Gastrocnemius medialis (tissue), 4 donors: ENCODE results near the gene GAS7. TPM values are rescaled to one million over a fixed set of nuclear protein-coding genes. Genes with fewer than 3 reads are reported as not detected.

Experiments
- ATAC-seq, 2 donors: fragments of 150-250 bp; one replicate each; pipeline ENCODE4 v1.9.1; 2016
- DNase-seq, 2 donors: peaks; one replicate each; pipeline ENCODE4 v3.0.0-alpha.2; 2019
- H3K27ac ChIP-seq, 4 donors: fragments of 200-600 bp; sonication (generic); 1 replicate in 1 of 4; 2 replicates in 3 of 4; pipeline ENCODE4 v1.5.1; 2016 to 2018; ENCODE audit warnings: mild to moderate bottlenecking in 2 of 4, moderate library complexity in 1 of 4
- H3K27me3 ChIP-seq, 3 donors: fragments of 200-600 bp; sonication (generic) in 2 of 3; 1 replicate in 1 of 3; 2 replicates in 2 of 3; pipeline versions ENCODE4 v1.5.1 to v1.6.0; 2016 to 2019; ENCODE audit warnings: mild to moderate bottlenecking in 1 of 3, moderate library complexity in 1 of 3
- H3K36me3 ChIP-seq, 2 donors: fragments of 200-600 bp; sonication (generic) in 1 of 2; one replicate each; pipeline ENCODE4 v1.5.1; 2017 to 2018
- H3K4me1 ChIP-seq, 2 donors: fragments of 200-600 bp; sonication (generic) in 1 of 2; one replicate each; pipeline ENCODE4 v1.5.1; 2016 to 2017; ENCODE audit warnings: mild to moderate bottlenecking in 2 of 2
- H3K4me3 ChIP-seq, 4 donors: fragments of 200-600 bp; sonication (generic) in 3 of 4; 1 replicate in 1 of 4; 2 replicates in 3 of 4; pipeline ENCODE4 v1.5.1; 2016 to 2019; ENCODE audit warnings: mild to moderate bottlenecking in 2 of 4
- H3K9me3 ChIP-seq, 3 donors: fragments of 200-600 bp; sonication (generic) in 2 of 3; 1 replicate in 1 of 3; 2 replicates in 2 of 3; pipeline ENCODE4 v1.5.1; 2016 to 2019
- POLR2A ChIP-seq, 2 donors: fragments of 450-650 bp; IDR thresholded peaks; one replicate each; pipeline ENCODE4 v1.6.1; 2017; ENCODE audit warnings: antibody characterized with exemption in 2 of 2, mild to moderate bottlenecking in 2 of 2, moderate library complexity in 2 of 2
- in situ Hi-C, 4 donors: fragments of 200-750 bp; cut with MboI; loops; one replicate each; pipeline versions ENCODE4 v1.15.0 to v1.8.0; 2017; ENCODE audit warnings: low sequenced_read_pairs in 4 of 4
- intact Hi-C: fragments of 100-400 bp; cut with DNase I; formaldehyde crosslinking; loops from one replicate; pipeline ENCODE4 v1.15.1; 2023; ENCODE audit warnings: low total_unique reads
- total RNA-seq, 4 donors: library from RNA; depleted of rRNA; stranded (reverse); fragments of >200 nt; gene quantifications; one replicate each; pipeline versions ENCODE4 v1.1.0 to v1.2.3, GENCODE V29; 2016
- TF ChIP-seq, protein P1 (sequence below), 5 experiments: fragments of 450-650 bp in 3 of 5; fragments of 200-600 bp in 2 of 5; sonication (generic) in 2 of 5; IDR thresholded peaks in 4 of 5; conservative IDR thresholded peaks in 1 of 5; 1 replicate in 4 of 5; 2 replicates in 1 of 5; pipeline ENCODE4 v1.5.1; 2016 to 2019; ENCODE audit warnings: antibody characterized with exemption in 5 of 5, mild to moderate bottlenecking in 3 of 5, moderate library complexity in 3 of 5

The GAS7 gene
- total RNA-seq, 4 donors from 2014 or later = 5.8 to 7.1 (median 6.1) TPM

DNA sequence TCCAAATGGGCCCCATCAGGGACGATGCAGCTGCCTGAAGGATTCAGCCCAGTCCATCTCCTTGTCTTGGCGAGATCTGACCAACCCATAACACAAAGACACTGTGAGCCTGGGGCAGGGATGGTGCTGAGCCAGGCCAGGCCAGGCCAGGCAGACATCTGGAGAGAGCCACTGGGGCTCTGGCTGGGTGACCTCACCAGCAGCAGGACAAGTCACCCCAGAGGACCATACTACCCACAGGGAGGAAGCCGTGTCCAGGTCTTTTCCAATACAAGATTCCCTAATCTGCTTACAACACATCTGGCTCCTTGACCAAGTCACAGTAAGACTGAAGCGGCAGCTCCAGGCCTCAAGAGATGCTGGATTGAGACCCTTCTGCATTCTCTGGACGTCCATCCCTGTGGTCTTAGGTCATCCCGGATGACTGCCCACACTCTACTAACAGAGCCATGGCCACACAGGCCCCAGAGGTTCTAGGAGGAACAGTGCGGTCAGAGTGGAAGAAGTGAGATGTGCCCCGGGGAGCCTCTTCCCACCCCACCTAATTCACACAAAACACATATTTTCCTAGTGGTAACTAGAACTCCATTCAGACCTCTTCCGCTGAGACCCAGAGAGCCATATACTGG lies 211.5 kb downstream of the GAS7 start:
- no peaks in the 10 kb centered on the region for H3K4me1 ChIP-seq
- H3K36me3 ChIP-seq = no peaks in the 10 kb centered on the region
- H3K4me3 ChIP-seq = no peak overlapping the region
- peak; percentile 63 to 76 for ATAC-seq
- in situ Hi-C loops (no loop called here), intact Hi-C loops (no loop called here)
- H3K27ac ChIP-seq = peak overlapping the region in 2 of 4 donors; percentile 33 to 44
- TF ChIP-seq, protein P1, sequence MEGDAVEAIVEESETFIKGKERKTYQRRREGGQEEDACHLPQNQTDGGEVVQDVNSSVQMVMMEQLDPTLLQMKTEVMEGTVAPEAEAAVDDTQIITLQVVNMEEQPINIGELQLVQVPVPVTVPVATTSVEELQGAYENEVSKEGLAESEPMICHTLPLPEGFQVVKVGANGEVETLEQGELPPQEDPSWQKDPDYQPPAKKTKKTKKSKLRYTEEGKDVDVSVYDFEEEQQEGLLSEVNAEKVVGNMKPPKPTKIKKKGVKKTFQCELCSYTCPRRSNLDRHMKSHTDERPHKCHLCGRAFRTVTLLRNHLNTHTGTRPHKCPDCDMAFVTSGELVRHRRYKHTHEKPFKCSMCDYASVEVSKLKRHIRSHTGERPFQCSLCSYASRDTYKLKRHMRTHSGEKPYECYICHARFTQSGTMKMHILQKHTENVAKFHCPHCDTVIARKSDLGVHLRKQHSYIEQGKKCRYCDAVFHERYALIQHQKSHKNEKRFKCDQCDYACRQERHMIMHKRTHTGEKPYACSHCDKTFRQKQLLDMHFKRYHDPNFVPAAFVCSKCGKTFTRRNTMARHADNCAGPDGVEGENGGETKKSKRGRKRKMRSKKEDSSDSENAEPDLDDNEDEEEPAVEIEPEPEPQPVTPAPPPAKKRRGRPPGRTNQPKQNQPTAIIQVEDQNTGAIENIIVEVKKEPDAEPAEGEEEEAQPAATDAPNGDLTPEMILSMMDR (IDR thresholded peaks at IDR 0.05 in 4 of 5, conservative IDR thresholded peaks at IDR 0.05 in 1 of 5) = no peak
- TF ChIP-seq POLR2A (IDR thresholded peaks at IDR 0.05) = no peak
- no peaks in the 10 kb centered on the region for H3K27me3 ChIP-seq
- peak in 1 of 2 donors; percentile 60 for DNase-seq
- H3K9me3 ChIP-seq = no peaks in the 10 kb centered on the region

DNA sequence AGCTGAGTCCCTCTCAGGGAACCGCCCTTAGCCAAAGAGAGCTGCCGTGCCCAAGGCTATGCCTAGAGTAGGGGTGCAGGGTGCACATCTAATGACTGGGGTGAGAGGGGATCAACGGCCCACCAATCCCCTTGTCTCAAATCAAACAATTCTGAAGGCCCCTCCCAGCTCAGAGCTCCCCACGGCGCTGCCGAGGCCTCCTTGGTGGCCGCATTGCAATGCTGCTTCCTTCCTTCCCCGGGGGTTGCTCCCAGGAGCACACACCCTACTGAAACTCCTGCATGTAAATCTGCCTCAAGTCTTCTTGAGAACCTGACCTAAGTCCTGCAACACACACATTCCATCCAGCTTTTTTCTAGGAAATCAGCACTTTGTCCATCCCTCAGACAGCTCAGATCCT lies 212.8 kb downstream of the GAS7 start:
- Histone ChIP-seq H3K4me3 (no peak overlapping the region), H3K36me3 (no peaks in the 10 kb centered on the region), H3K27ac (no peak overlapping the region), H3K9me3 (no peaks in the 10 kb centered on the region), H3K4me1 (no peaks in the 10 kb centered on the region), H3K27me3 (no peaks in the 10 kb centered on the region)
- intact Hi-C loops = no loop called here
- in situ Hi-C loops = no loop called here
- DNase-seq = no peak
- ATAC-seq = no peak
- TF ChIP-seq, protein P1 (IDR thresholded peaks at IDR 0.05 in 4 of 5, conservative IDR thresholded peaks at IDR 0.05 in 1 of 5) = no peak
- no peak for TF ChIP-seq POLR2A (IDR thresholded peaks at IDR 0.05)

DNA sequence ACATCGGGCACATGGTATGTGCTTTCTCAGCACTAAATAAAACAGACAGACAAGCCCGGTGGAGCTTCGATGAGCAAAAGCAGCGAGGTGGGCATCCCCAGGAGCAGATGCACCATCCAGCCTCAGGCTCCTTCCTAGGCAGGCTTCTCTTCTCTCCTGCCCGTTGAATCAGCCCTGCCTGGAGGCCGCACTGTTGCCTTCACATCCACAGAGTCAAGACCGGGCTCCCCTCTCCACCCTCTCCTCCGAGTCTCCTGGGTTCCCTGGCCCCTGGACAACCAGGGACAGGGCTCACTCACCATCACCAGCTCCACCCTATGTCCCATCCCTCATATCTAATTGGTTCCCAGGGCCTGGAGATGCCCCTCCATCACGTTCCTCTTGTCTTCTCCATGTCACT lies 213.6 kb downstream of the GAS7 start:
- H3K27me3 ChIP-seq = no peaks in the 10 kb centered on the region
- H3K9me3 ChIP-seq = no peaks in the 10 kb centered on the region
- H3K36me3 ChIP-seq = no peaks in the 10 kb centered on the region
- intact Hi-C loops (no loop called here), in situ Hi-C loops (no loop called here)
- no peak overlapping the region for H3K27ac ChIP-seq
- ATAC-seq (no peak), DNase-seq (no peak)
- H3K4me1 ChIP-seq = no peaks in the 10 kb centered on the region
- no peak overlapping the region for H3K4me3 ChIP-seq
- TF ChIP-seq POLR2A (IDR thresholded peaks at IDR 0.05) = no peak
- TF ChIP-seq, protein P1 (IDR thresholded peaks at IDR 0.05 in 4 of 5, conservative IDR thresholded peaks at IDR 0.05 in 1 of 5) = no peak

DNA sequence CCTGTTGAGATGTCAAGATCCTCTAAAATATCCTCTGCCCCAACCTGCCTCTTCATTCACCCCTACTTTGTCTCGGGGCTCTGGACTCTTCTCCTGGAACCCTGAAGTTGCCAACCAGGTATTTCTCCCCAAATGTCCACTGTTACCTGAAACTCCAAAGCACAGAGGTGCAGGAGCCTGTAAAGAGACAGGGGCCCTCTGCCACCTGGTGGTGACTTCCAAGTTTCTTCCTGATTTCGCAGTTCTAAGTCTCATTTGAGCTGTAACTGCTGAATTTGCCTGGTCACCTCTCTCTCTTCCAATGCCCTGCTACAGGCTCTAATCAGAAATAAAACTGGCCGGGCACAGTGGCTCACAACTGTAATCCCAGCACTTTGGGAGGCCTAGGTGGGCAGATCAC lies 216.2 kb downstream of the GAS7 start:
- Histone ChIP-seq H3K4me3 (no peak overlapping the region), H3K9me3 (no peaks in the 10 kb centered on the region), H3K36me3 (no peaks in the 10 kb centered on the region), H3K27ac (no peak overlapping the region), H3K4me1 (no peaks in the 10 kb centered on the region), H3K27me3 (no peaks in the 10 kb centered on the region)
- in situ Hi-C loops = no loop called here
- TF ChIP-seq, protein P1 (IDR thresholded peaks at IDR 0.05 in 4 of 5, conservative IDR thresholded peaks at IDR 0.05 in 1 of 5) = no peak
- no peak for TF ChIP-seq POLR2A (IDR thresholded peaks at IDR 0.05)
- intact Hi-C loops = loop anchor here (2.0 kb wide), 1 partner anchor 53 kb away; no protein-coding TSS in a partner anchor
- no peak for ATAC-seq
- DNase-seq = no peak
